Measurements from ENCODE around the gene CDH5. TPM values are rescaled to one million over a fixed set of nuclear protein-coding genes. Genes with fewer than 3 reads are reported as not detected.
"Not testable (repeated sequence)": the region's sequence is repeated elsewhere in the genome, so short reads cannot be mapped to it uniquely, and the experiment has no call there.

Gene CDH5
- total RNA-seq, 1 donor from 2014 or later, result not detected

GRCh38 chr16:66325717-66326376, 40.6 kb upstream of the CDH5 start:
- DNase-seq (no peak), ATAC-seq (ENCODE audit: low read depth) (no peak)
- no peak for TF ChIP-seq CTCF (IDR thresholded peaks at IDR 0.05)
- H3K4me3 Mint-ChIP-seq, result no peak overlapping the region
- ChIA-PET POLR2A (no interaction called here), CTCF (interaction anchor here (1.0 kb wide), 1 partner anchor 9 kb away, joined by 3 read pairs; no protein-coding TSS in a partner anchor)
- no peaks in the 10 kb centered on the region for H3K36me3 Mint-ChIP-seq (ENCODE audit: low read depth)
- intact Hi-C loops (cut with micrococcal nuclease), result no loop called here
- H3K9me3 Mint-ChIP-seq, result no peaks in the 10 kb centered on the region
- H3K4me1 Mint-ChIP-seq, result no peaks in the 10 kb centered on the region
- H3K27me3 Mint-ChIP-seq, result peaks cover 14% of the 10 kb centered on the region
- no peak overlapping the region for H3K27ac Mint-ChIP-seq

GRCh38 chr16:66326991-66327513, 39.4 kb upstream of the CDH5 start:
- ATAC-seq (ENCODE audit: low read depth) (no peak), DNase-seq (no peak)
- intact Hi-C loops (cut with micrococcal nuclease), result no loop called here
- H3K36me3 Mint-ChIP-seq (ENCODE audit: low read depth), result no peaks in the 10 kb centered on the region
- peaks cover 14% of the 10 kb centered on the region for H3K27me3 Mint-ChIP-seq
- TF ChIP-seq CTCF (IDR thresholded peaks at IDR 0.05), result no peak
- ChIA-PET CTCF (no interaction called here), POLR2A (no interaction called here)
- H3K9me3 Mint-ChIP-seq, result no peaks in the 10 kb centered on the region
- no peaks in the 10 kb centered on the region for H3K4me1 Mint-ChIP-seq
- no peak overlapping the region for H3K4me3 Mint-ChIP-seq
- H3K27ac Mint-ChIP-seq, result no peak overlapping the region

GRCh38 chr16:66328282-66328681, 38.2 kb upstream of the CDH5 start:
- POLR2A ChIA-PET, result no interaction called here
- DNase-seq (no peak), ATAC-seq (ENCODE audit: low read depth) (no peak)
- peaks cover 17% of the 10 kb centered on the region for H3K27me3 Mint-ChIP-seq
- H3K4me1 Mint-ChIP-seq, result no peaks in the 10 kb centered on the region
- no peaks in the 10 kb centered on the region for H3K36me3 Mint-ChIP-seq (ENCODE audit: low read depth)
- CTCF ChIA-PET, result no interaction called here
- H3K27ac Mint-ChIP-seq, result no peak overlapping the region
- H3K4me3 Mint-ChIP-seq, result no peak overlapping the region
- no peaks in the 10 kb centered on the region for H3K9me3 Mint-ChIP-seq
- intact Hi-C loops (cut with micrococcal nuclease), result no loop called here
- no peak for TF ChIP-seq CTCF (IDR thresholded peaks at IDR 0.05)

- H3K4me1 Mint-ChIP-seq; H3K9me3 Mint-ChIP-seq; POLR2A ChIA-PET; H3K4me3 Mint-ChIP-seq; H3K36me3 Mint-ChIP-seq (ENCODE audit: low read depth); intact Hi-C loops (cut with micrococcal nuclease); DNase-seq; H3K27ac Mint-ChIP-seq; CTCF ChIA-PET; ATAC-seq (ENCODE audit: low read depth): not testable (repeated sequence)
- H3K27me3 Mint-ChIP-seq, result peaks cover 14% of the 10 kb centered on the region
Measured at GRCh38 chr16:66331464-66331863, 35.0 kb upstream of the CDH5 start.

- no peak for TF ChIP-seq CTCF (IDR thresholded peaks at IDR 0.05)
- no peak for ATAC-seq (ENCODE audit: low read depth)
- no peaks in the 10 kb centered on the region for H3K36me3 Mint-ChIP-seq (ENCODE audit: low read depth)
- peaks cover 18% of the 10 kb centered on the region for H3K27me3 Mint-ChIP-seq
- intact Hi-C loops (cut with micrococcal nuclease), result no loop called here
- DNase-seq, result no peak
- H3K4me3 Mint-ChIP-seq, result no peak overlapping the region
- ChIA-PET CTCF (interaction anchor here (0.9 kb wide), 1 partner anchor 11 kb away, joined by 3 read pairs; no protein-coding TSS in a partner anchor), POLR2A (no interaction called here)
- no peak overlapping the region for H3K27ac Mint-ChIP-seq
- no peaks in the 10 kb centered on the region for H3K4me1 Mint-ChIP-seq
- H3K9me3 Mint-ChIP-seq, result peaks cover 3% of the 10 kb centered on the region
Measured at GRCh38 chr16:66332634-66333610, 33.6 kb upstream of the CDH5 start.
